Heart left ventricle (tissue), 16 donors: ENCODE measurements around the gene GUCA1C. TPM values are rescaled to one million over a fixed set of nuclear protein-coding genes. Genes with fewer than 3 reads are reported as not detected.

Experiments used
- ATAC-seq, 4 donors: fragments of 200-7000 bp; cut with Tn5 transposase; one replicate each; pipeline ENCODE4 v1.9.1; 2020 to 2022; ENCODE audit warnings: moderate library complexity in 4 of 4, mild to moderate bottlenecking in 3 of 4, moderate number of reproducible peaks in 1 of 4
- DNase-seq, 5 donors: peaks; one replicate each; pipeline ENCODE4 v3.0.0-alpha.2; 2020
- H3K27ac ChIP-seq, 12 donors: fragments of 200-600 bp; sonication (generic) in 4 of 12; one replicate each; pipeline versions ENCODE4 v1.5.0 to v1.8.0; 2016 to 2022; ENCODE audit warnings: mild to moderate bottlenecking in 2 of 12
- H3K27me3 ChIP-seq, 9 donors: fragments of 200-600 bp; sonication (generic) in 2 of 9; one replicate each; pipeline versions ENCODE4 v1.5.1 to v1.8.0; 2016 to 2022; ENCODE audit warnings: mild to moderate bottlenecking in 3 of 9
- H3K36me3 ChIP-seq, 9 donors: fragments of 200-600 bp; sonication (generic) in 2 of 9; one replicate each; pipeline versions ENCODE4 v1.5.0 to v1.8.0; 2018 to 2022; ENCODE audit warnings: mild to moderate bottlenecking in 2 of 9
- H3K4me1 ChIP-seq, 12 donors: fragments of 200-600 bp; sonication (generic) in 4 of 12; one replicate each; pipeline versions ENCODE4 v1.5.0 to v1.8.0; 2016 to 2022; ENCODE audit warnings: mild to moderate bottlenecking in 3 of 12
- H3K4me3 ChIP-seq, 12 donors: fragments of 200-600 bp; sonication (generic) in 4 of 12; one replicate each; pipeline versions ENCODE4 v1.5.0 to v1.8.0; 2017 to 2022; ENCODE audit warnings: mild to moderate bottlenecking in 9 of 12, moderate library complexity in 4 of 12
- H3K9me3 ChIP-seq, 12 donors: fragments of 200-600 bp; sonication (generic) in 4 of 12; one replicate each; pipeline versions ENCODE4 v1.5.0 to v1.8.0; 2016 to 2022; ENCODE audit warnings: mild to moderate bottlenecking in 1 of 12
- CTCF ChIP-seq, 12 donors: fragments of 200-600 bp; sonication (generic) in 4 of 12; IDR thresholded peaks; one replicate each; pipeline versions ENCODE4 v1.5.0 to v1.8.0; 2018 to 2022; ENCODE audit warnings: antibody characterized with exemption in 12 of 12, mild to moderate bottlenecking in 5 of 12
- POLR2A ChIP-seq, 2 donors: fragments of 450-650 bp; IDR thresholded peaks; one replicate each; pipeline ENCODE4 v1.6.1; 2017; ENCODE audit warnings: antibody characterized with exemption in 2 of 2, mild to moderate bottlenecking in 2 of 2, moderate library complexity in 2 of 2
- WGBS, 4 donors: extraction: QIAGEN DNeasy Blood & Tissue Kit in 2 of 4; methylation state at CpG; one replicate each; pipeline versions ENCODE4 v1.1.5 to v1.1.7; 2013 to 2018; 5-methylcytosine and 5-hydroxymethylcytosine counted together
- intact Hi-C, 10 donors: fragments of 100-400 bp; cut with DNase I; formaldehyde crosslinking; loops; one replicate each; pipeline versions ENCODE4 v1.11.1 to v1.14.2; 2022
- polyA plus RNA-seq, 2 donors: library from polyadenylated mRNA; stranded (reverse); fragments of 200-250 nt; gene quantifications; one replicate each; pipeline ENCODE4 v1.2.3, GENCODE V29; 2013
- total RNA-seq, 9 donors: library from RNA; depleted of rRNA in 2 of 9; stranded (reverse); fragments of >200 nt in 2 of 9; fragmentation: NEBNext Ultra II Directional in 3 of 9; extraction: Animal tissue kit (Norgen Biotek cat#: 25700) in 3 of 9; gene quantifications; one replicate each; pipeline versions ENCODE4 v1.1.0 to v1.2.4, GENCODE V29; 2016 to 2023
- donor health status: ischemic (EF 13 %, LVEDD 7.1; RV severe dilation, severe dysfunction).
- donor health status: healthy with polysubstance abuse.
- donor health status: DM: no; HTN: yes; CAD: no.
- donor health status: DM: no; HTN: no; CAD: no.
- donor health status: ischemic (EF 25% LVEDD 6.9; RV normal size, moderate dysfunction).
- donor health status: ischemic (EF 25% LVEDD 5.7; RV mildly dilated, moderate dysfunction).
- donor health status: healthy.
- donor health status: DM: yes; HTN: yes; CAD: no.
- donor health status: ischemic (EF 35%, LVEDD 5.7; RV mildly dilated, moderate dysfunction).
- donor health status: nonischemic (EF 11% LVEDD 7.7; RV severe dilation, severe dysfunction).
- donor health status: DM: yes; HTN: yes; CAD: no.
- donor health status: PGD.
- donor health status: ischemic (EF 29% LVEDD 5.4; RV normal size, mild dysfunction).
- donor health status: nonischemic (EF 23%, LVEDD 6.1; RV moderate dilation, normal function).

Gene GUCA1C
- total and polyA plus RNA-seq, 11 donors: 0.14 to 20.7 (median 4.5) TPM; not detected in 1

GRCh38 chr3:108959017-108959416 is 5.3 kb upstream of the GUCA1C start:
- H3K27ac ChIP-seq: no peak overlapping the region
- no peaks in the 10 kb centered on the region for H3K27me3 ChIP-seq
- 82 to 92% (median 89%) methylated on average over 1 of the region's 1 CpG for WGBS, 4 donors
- H3K36me3 ChIP-seq: no peaks in the 10 kb centered on the region
- no peak for ATAC-seq
- no peak for DNase-seq
- intact Hi-C loops: no loop called here
- H3K4me3 ChIP-seq: no peak overlapping the region
- no peaks in the 10 kb centered on the region for H3K4me1 ChIP-seq
- no peaks in the 10 kb centered on the region for H3K9me3 ChIP-seq
- TF ChIP-seq CTCF (IDR thresholded peaks at IDR 0.05): no peak

GRCh38 chr3:108953210-108953609 is 469 bp downstream of the GUCA1C start:
- Histone ChIP-seq H3K27ac (peak overlapping the region in 1 of 12 donors; percentile 7), H3K4me3 (peak overlapping the region in 1 of 12 donors; percentile 7), H3K36me3 (no peaks in the 10 kb centered on the region), H3K4me1 (no peaks in the 10 kb centered on the region), H3K27me3 (no peaks in the 10 kb centered on the region), H3K9me3 (no peaks in the 10 kb centered on the region)
- 59 to 73% (median 64%) methylated on average over 4 of the region's 4 CpGs for WGBS, 4 donors
- DNase-seq (no peak), ATAC-seq (no peak)
- intact Hi-C loops: no loop called here
- TF ChIP-seq CTCF (IDR thresholded peaks at IDR 0.05): no peak
- no peak for TF ChIP-seq POLR2A (IDR thresholded peaks at IDR 0.05)

GRCh38 chr3:108951820-108952501 is 1.7 kb downstream of the GUCA1C start:
- intact Hi-C loops: no loop called here
- no peaks in the 10 kb centered on the region for H3K4me1 ChIP-seq
- ATAC-seq: no peak
- H3K9me3 ChIP-seq: no peaks in the 10 kb centered on the region
- no peak for TF ChIP-seq CTCF (IDR thresholded peaks at IDR 0.05)
- TF ChIP-seq POLR2A (IDR thresholded peaks at IDR 0.05): no peak
- H3K27me3 ChIP-seq: no peaks in the 10 kb centered on the region
- no peak overlapping the region for H3K27ac ChIP-seq
- no peak for DNase-seq
- H3K36me3 ChIP-seq: no peaks in the 10 kb centered on the region
- 65 to 73% (median 67%) methylated on average over 7 of the region's 7 CpGs for WGBS, 4 donors
- H3K4me3 ChIP-seq: peak overlapping the region in 1 of 12 donors; percentile 8

- intact Hi-C loops: no loop called here
- H3K36me3 ChIP-seq: no peaks in the 10 kb centered on the region
- no peaks in the 10 kb centered on the region for H3K9me3 ChIP-seq
- no peaks in the 10 kb centered on the region for H3K4me1 ChIP-seq
- H3K4me3 ChIP-seq: no peak overlapping the region
- TF ChIP-seq POLR2A (IDR thresholded peaks at IDR 0.05) (no peak), CTCF (IDR thresholded peaks at IDR 0.05) (no peak)
- no peaks in the 10 kb centered on the region for H3K27me3 ChIP-seq
- 67 to 74% (median 69%) methylated on average over 2 of the region's 2 CpGs for WGBS, 4 donors
- no peak overlapping the region for H3K27ac ChIP-seq
- DNase-seq (no peak), ATAC-seq (no peak)
These were observed 5.8 kb downstream of the GUCA1C start for GRCh38 chr3:108947855-108948254.
